ENCODE measurements around the gene WT1.

Gene WT1

GRCh38 chr11:32416301-32416700 lies 19.0 kb downstream of the WT1 start:
- TF ChIP-seq RAD21 (IDR thresholded peaks at IDR 0.05; ENCODE audit: low read depth) (no peak), YY1 (IDR thresholded peaks at IDR 0.05; ENCODE audit: low read depth) (no peak), MAX (IDR thresholded peaks at IDR 0.05) (no peak), CREB1 (IDR thresholded peaks at IDR 0.05; ENCODE audit: low read depth) (no peak), EP300 (IDR thresholded peaks at IDR 0.05; ENCODE audit: borderline replicate concordance) (no peak), TEAD4 (IDR thresholded peaks at IDR 0.05) (no peak), REST (IDR thresholded peaks at IDR 0.05; ENCODE audit: low read depth) (no peak), TAF1 (IDR thresholded peaks at IDR 0.05; ENCODE audit: low read depth) (no peak), ZBTB7A (IDR thresholded peaks at IDR 0.05; ENCODE audit: low read depth) (no peak), NFIC (IDR thresholded peaks at IDR 0.05) (no peak), FOXM1 (IDR thresholded peaks at IDR 0.05; ENCODE audit: borderline replicate concordance, low read depth) (no peak)

- TF ChIP-seq ZBTB7A (IDR thresholded peaks at IDR 0.05; ENCODE audit: low read depth) (no peak), MAX (IDR thresholded peaks at IDR 0.05) (no peak), NFIC (IDR thresholded peaks at IDR 0.05) (no peak), REST (IDR thresholded peaks at IDR 0.05; ENCODE audit: low read depth) (no peak), EP300 (IDR thresholded peaks at IDR 0.05; ENCODE audit: borderline replicate concordance) (no peak), FOXM1 (IDR thresholded peaks at IDR 0.05; ENCODE audit: borderline replicate concordance, low read depth) (no peak), CREB1 (IDR thresholded peaks at IDR 0.05; ENCODE audit: low read depth) (no peak), TEAD4 (IDR thresholded peaks at IDR 0.05) (no peak), YY1 (IDR thresholded peaks at IDR 0.05; ENCODE audit: low read depth) (no peak), EGR1 (IDR thresholded peaks at IDR 0.05) (no peak), CEBPB (IDR thresholded peaks at IDR 0.05) (no peak), TAF1 (IDR thresholded peaks at IDR 0.05; ENCODE audit: low read depth) (no peak), TCF12 (IDR thresholded peaks at IDR 0.05; ENCODE audit: low read depth) (no peak), RAD21 (IDR thresholded peaks at IDR 0.05; ENCODE audit: low read depth) (no peak), USF1 (IDR thresholded peaks at IDR 0.05) (no peak)
Observed at GRCh38 chr11:32414925-32415324, 20.4 kb downstream of the WT1 start.

GRCh38 chr11:32411942-32412615 lies 23.3 kb downstream of the WT1 start:
- no peak for TF ChIP-seq USF1 (IDR thresholded peaks at IDR 0.05)
- no peak for TF ChIP-seq NFIC (IDR thresholded peaks at IDR 0.05)
- TF ChIP-seq REST (IDR thresholded peaks at IDR 0.05; ENCODE audit: low read depth) = no peak
- no peak for TF ChIP-seq CREB1 (IDR thresholded peaks at IDR 0.05; ENCODE audit: low read depth)
- no peak for TF ChIP-seq ZBTB7A (IDR thresholded peaks at IDR 0.05; ENCODE audit: low read depth)
- no peak for TF ChIP-seq CEBPB (IDR thresholded peaks at IDR 0.05)
- TF ChIP-seq MAX (IDR thresholded peaks at IDR 0.05) = no peak
- TF ChIP-seq FOXM1 (IDR thresholded peaks at IDR 0.05; ENCODE audit: borderline replicate concordance, low read depth) = no peak
- no peak for TF ChIP-seq TEAD4 (IDR thresholded peaks at IDR 0.05)
- TF ChIP-seq EGR1 (IDR thresholded peaks at IDR 0.05) = no peak
- no peak for TF ChIP-seq RAD21 (IDR thresholded peaks at IDR 0.05; ENCODE audit: low read depth)
- no peak for TF ChIP-seq TAF1 (IDR thresholded peaks at IDR 0.05; ENCODE audit: low read depth)
- no peak for TF ChIP-seq YY1 (IDR thresholded peaks at IDR 0.05; ENCODE audit: low read depth)
- TF ChIP-seq EP300 (IDR thresholded peaks at IDR 0.05; ENCODE audit: borderline replicate concordance) = no peak

GRCh38 chr11:32405592-32405991 lies 29.7 kb downstream of the WT1 start:
- TF ChIP-seq YY1 (IDR thresholded peaks at IDR 0.05; ENCODE audit: low read depth) (no peak), CEBPB (IDR thresholded peaks at IDR 0.05) (no peak), RAD21 (IDR thresholded peaks at IDR 0.05; ENCODE audit: low read depth) (no peak), CREB1 (IDR thresholded peaks at IDR 0.05; ENCODE audit: low read depth) (no peak), MAX (IDR thresholded peaks at IDR 0.05) (no peak), TEAD4 (IDR thresholded peaks at IDR 0.05) (no peak), ZBTB7A (IDR thresholded peaks at IDR 0.05; ENCODE audit: low read depth) (no peak), REST (IDR thresholded peaks at IDR 0.05; ENCODE audit: low read depth) (no peak), TCF12 (IDR thresholded peaks at IDR 0.05; ENCODE audit: low read depth) (no peak), NFIC (IDR thresholded peaks at IDR 0.05) (no peak), EP300 (IDR thresholded peaks at IDR 0.05; ENCODE audit: borderline replicate concordance) (no peak), FOXM1 (IDR thresholded peaks at IDR 0.05; ENCODE audit: borderline replicate concordance, low read depth) (no peak), USF1 (IDR thresholded peaks at IDR 0.05) (no peak), EGR1 (IDR thresholded peaks at IDR 0.05) (no peak), TAF1 (IDR thresholded peaks at IDR 0.05; ENCODE audit: low read depth) (no peak)
